HCT116 (cell line): ENCODE results near the gene KCNMB1.

ENCODE experiments used
- CEBPB ChIP-seq: IDR thresholded peaks from 2 replicates; pipeline ENCODE4 v1.6.1; 2012; ENCODE audit warnings: low read depth
- ELF1 ChIP-seq: IDR thresholded peaks from 2 replicates; pipeline ENCODE4 v1.6.1; 2012; ENCODE audit warnings: low read depth, borderline replicate concordance
- EZH2 ChIP-seq: fragments of 200-600 bp; sonication (generic); IDR thresholded peaks from 2 replicates; pipeline ENCODE4 v1.6.1; 2017; ENCODE audit warnings: antibody characterized with exemption, mixed run types
- EZH2phosphoT487 ChIP-seq: fragments of 200-600 bp; IDR thresholded peaks from 2 replicates; pipeline ENCODE4 v1.6.1; 2018; ENCODE audit warnings: antibody characterized with exemption, borderline replicate concordance
- JUND ChIP-seq: IDR thresholded peaks from 2 replicates; pipeline ENCODE4 v1.6.1; 2012
- POLR2A ChIP-seq: IDR thresholded peaks from 2 replicates; pipeline ENCODE4 v1.7.0; 2011; ENCODE audit warnings: borderline replicate concordance; ENCODE audit not compliant: insufficient read depth, insufficient read length; ENCODE audit errors: extremely low read depth
- POLR2AphosphoS5 ChIP-seq: IDR thresholded peaks from 2 replicates; pipeline ENCODE4 v1.6.1; 2011; ENCODE audit warnings: mild to moderate bottlenecking, low read depth, low read length, moderate library complexity
- TCF7L2 ChIP-seq: IDR thresholded peaks from 2 replicates; pipeline ENCODE4 v1.7.0; 2011; ENCODE audit warnings: borderline replicate concordance, inconsistent platforms; ENCODE audit not compliant: insufficient read depth, insufficient read length; ENCODE audit errors: extremely low read depth
- YY1 ChIP-seq: IDR thresholded peaks from 2 replicates; pipeline ENCODE4 v1.6.1; 2011; ENCODE audit warnings: low read length, low read depth, moderate library complexity, mild to moderate bottlenecking; ENCODE audit not compliant: insufficient replicate concordance; ENCODE audit errors: extremely low read depth
- ZFX ChIP-seq: fragments of 450-650 bp; IDR thresholded peaks from 2 replicates; pipeline ENCODE4 v1.6.1; 2017
- TF ChIP-seq, protein P1 (sequence below), 3 experiments: fragments of 200-600 bp in 1 of 3; sonication (generic) in 1 of 3; IDR thresholded peaks in 2 of 3; conservative IDR thresholded peaks in 1 of 3; 2 replicates each; pipeline ENCODE4 v1.5.1; 2012 to 2017; ENCODE audit warnings: low read depth in 2 of 3, low read length in 2 of 3, antibody characterized with exemption in 1 of 3, borderline replicate concordance in 1 of 3, control low read depth in 1 of 3, mild to moderate bottlenecking in 1 of 3, mixed read lengths in 1 of 3, mixed run types in 1 of 3, moderate library complexity in 1 of 3; ENCODE audit not compliant: insufficient read depth in 1 of 3
- TF ChIP-seq, protein P2 (sequence below): IDR thresholded peaks from 2 replicates; pipeline ENCODE4 v1.6.1; 2011; ENCODE audit warnings: mild to moderate bottlenecking, low read length, moderate library complexity; ENCODE audit not compliant: insufficient replicate concordance; ENCODE audit errors: extremely low read depth
- TF ChIP-seq, protein P3 (sequence below): IDR thresholded peaks from 2 replicates; pipeline ENCODE4 v1.6.1; 2012

DNA sequence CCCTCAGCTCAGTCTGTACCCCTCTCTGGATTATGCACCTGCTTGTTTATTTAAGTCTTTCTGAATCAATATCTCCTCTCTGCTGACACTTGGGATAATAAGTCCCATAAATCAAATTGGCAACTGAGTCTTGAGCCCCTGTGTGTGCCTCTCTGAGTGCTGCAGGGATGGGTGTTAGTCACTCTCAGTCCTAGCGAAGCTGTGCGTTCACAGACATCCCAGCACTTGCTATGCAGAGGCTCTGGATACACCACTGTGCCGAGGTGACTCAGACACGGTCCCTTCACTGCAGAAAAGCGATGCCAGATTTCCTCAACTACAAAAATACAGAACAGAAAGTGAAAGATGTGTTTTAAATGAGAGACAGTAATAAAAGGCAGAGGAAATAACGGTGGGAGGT is 4.1 kb upstream of the KCNMB1 start:
- TF ChIP-seq, protein P1, sequence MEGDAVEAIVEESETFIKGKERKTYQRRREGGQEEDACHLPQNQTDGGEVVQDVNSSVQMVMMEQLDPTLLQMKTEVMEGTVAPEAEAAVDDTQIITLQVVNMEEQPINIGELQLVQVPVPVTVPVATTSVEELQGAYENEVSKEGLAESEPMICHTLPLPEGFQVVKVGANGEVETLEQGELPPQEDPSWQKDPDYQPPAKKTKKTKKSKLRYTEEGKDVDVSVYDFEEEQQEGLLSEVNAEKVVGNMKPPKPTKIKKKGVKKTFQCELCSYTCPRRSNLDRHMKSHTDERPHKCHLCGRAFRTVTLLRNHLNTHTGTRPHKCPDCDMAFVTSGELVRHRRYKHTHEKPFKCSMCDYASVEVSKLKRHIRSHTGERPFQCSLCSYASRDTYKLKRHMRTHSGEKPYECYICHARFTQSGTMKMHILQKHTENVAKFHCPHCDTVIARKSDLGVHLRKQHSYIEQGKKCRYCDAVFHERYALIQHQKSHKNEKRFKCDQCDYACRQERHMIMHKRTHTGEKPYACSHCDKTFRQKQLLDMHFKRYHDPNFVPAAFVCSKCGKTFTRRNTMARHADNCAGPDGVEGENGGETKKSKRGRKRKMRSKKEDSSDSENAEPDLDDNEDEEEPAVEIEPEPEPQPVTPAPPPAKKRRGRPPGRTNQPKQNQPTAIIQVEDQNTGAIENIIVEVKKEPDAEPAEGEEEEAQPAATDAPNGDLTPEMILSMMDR (IDR thresholded peaks at IDR 0.05 in 2 of 3, conservative IDR thresholded peaks at IDR 0.05 in 1 of 3; ENCODE audit: borderline replicate concordance in 1 of 3, insufficient read depth in 1 of 3, low read depth in 2 of 3, low read length in 2 of 3), result no peak
- TF ChIP-seq YY1, result no peak
- TF ChIP-seq, protein P2, sequence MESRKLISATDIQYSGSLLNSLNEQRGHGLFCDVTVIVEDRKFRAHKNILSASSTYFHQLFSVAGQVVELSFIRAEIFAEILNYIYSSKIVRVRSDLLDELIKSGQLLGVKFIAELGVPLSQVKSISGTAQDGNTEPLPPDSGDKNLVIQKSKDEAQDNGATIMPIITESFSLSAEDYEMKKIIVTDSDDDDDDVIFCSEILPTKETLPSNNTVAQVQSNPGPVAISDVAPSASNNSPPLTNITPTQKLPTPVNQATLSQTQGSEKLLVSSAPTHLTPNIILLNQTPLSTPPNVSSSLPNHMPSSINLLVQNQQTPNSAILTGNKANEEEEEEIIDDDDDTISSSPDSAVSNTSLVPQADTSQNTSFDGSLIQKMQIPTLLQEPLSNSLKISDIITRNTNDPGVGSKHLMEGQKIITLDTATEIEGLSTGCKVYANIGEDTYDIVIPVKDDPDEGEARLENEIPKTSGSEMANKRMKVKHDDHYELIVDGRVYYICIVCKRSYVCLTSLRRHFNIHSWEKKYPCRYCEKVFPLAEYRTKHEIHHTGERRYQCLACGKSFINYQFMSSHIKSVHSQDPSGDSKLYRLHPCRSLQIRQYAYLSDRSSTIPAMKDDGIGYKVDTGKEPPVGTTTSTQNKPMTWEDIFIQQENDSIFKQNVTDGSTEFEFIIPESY, result no peak
- no peak for TF ChIP-seq POLR2AphosphoS5
- no peak for TF ChIP-seq POLR2A
- no peak for TF ChIP-seq EZH2phosphoT487
- no peak for TF ChIP-seq JUND
- no peak for TF ChIP-seq ELF1
- no peak for TF ChIP-seq ZFX
- TF ChIP-seq, protein P3, sequence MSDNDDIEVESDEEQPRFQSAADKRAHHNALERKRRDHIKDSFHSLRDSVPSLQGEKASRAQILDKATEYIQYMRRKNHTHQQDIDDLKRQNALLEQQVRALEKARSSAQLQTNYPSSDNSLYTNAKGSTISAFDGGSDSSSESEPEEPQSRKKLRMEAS, result no peak
- no peak for TF ChIP-seq EZH2
- no peak for TF ChIP-seq CEBPB
- TF ChIP-seq TCF7L2, result no peak
